ENCODE measurements around the gene SLC49A3. TPM values are rescaled to one million over a fixed set of nuclear protein-coding genes. Genes with fewer than 3 reads are reported as not detected.

The SLC49A3 gene
- total and polyA plus RNA-seq, 7 donors, result 2.4 to 6.4 (median 4.6) TPM

DNA sequence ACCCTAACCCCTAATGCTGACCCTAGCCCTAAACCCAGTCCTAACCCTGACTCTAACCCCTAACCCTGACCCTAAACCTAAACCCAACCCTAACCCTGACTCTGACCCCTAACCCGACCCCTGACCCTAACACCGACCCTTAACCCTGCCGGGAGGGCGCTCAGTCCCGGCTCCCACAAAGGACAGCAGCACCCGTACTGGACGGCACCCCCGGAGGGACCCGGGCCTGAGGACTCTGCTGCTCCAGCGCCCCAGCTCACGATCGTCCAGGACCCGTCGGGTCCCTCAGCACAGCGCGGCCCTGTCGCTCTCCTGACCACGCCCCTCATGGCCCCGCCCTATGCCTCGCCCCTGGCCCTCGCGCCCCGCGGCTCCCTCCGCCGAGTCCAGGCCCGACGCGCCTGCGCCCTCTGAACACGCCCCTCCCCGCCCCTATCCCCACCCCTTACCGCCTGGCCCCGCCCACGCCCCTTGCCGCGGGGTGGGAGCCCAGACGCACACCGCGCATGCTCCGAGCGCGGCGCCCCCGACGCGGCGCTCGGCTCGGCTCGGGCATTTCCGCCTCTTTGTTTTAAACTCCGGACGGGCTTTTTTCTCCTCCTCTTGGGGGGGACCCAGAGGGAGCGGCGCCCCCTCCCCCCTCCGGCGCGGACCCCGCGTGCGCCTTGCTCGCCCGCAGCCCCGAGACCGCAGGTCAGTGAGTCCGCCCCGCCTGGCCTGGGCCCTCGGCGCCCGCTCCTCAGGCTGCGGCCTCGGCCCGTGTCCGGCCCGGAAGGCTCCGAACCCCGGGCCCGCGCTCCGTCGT is 16.5 kb upstream of the SLC49A3 start, which contains the start of gene PCGF3:
Gene PCGF3, plus strand, starts transcription at position 555 of the 805 bp plus-strand sequence. CDS start 27,849 bp downstream, outside the sequence.
- Histone ChIP-seq H3K4me3 (peak within 1 kb of the TSS; percentile 75 to 98 (median 89)), H3K27me3 (no peaks in the 10 kb centered on the region), H3K36me3 (no peaks in the 10 kb centered on the region), H3K27ac (peak within 1 kb of the TSS; percentile 74 to 86 (median 82)), H3K9me3 (no peaks in the 10 kb centered on the region), H3K4me1 (peaks cover 0 to 35% (median 30%) of the 10 kb centered on the region in 4 donors)
- peak; percentile 99 for DNase-seq
- intact Hi-C loops (cut with DNase I), result loop anchor here (2.0 kb wide), 1 partner anchor 31 kb away; the partner anchor contains the start of genes ATP5ME and MYL5
- WGBS, 2 donors, result 1 to 2% methylated on average over 82 of the region's 82 CpGs
- TF ChIP-seq EP300 (IDR thresholded peaks at IDR 0.05) (no peak), POLR2AphosphoS5 (IDR thresholded peaks at IDR 0.05) (peak; percentile 74 to 90 (median 82)), POLR2A (IDR thresholded peaks at IDR 0.05) (no peak)

DNA sequence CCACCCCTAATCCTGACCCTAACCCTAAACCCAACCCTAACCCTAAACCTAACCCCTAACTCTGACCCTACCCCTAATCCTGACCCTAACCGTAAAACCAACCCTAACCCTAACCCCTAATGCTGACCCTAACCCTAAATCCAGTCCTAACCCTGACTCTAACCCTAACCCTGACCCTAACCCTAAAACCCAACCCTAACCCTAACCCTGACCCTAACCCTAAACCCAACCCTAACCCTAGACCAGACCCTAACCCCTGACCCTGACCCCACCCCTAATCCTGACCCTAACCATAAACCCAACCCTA is 16.0 kb upstream of the SLC49A3 start:
- peak overlapping the region; percentile 38 to 86 (median 79) for H3K27ac ChIP-seq

DNA sequence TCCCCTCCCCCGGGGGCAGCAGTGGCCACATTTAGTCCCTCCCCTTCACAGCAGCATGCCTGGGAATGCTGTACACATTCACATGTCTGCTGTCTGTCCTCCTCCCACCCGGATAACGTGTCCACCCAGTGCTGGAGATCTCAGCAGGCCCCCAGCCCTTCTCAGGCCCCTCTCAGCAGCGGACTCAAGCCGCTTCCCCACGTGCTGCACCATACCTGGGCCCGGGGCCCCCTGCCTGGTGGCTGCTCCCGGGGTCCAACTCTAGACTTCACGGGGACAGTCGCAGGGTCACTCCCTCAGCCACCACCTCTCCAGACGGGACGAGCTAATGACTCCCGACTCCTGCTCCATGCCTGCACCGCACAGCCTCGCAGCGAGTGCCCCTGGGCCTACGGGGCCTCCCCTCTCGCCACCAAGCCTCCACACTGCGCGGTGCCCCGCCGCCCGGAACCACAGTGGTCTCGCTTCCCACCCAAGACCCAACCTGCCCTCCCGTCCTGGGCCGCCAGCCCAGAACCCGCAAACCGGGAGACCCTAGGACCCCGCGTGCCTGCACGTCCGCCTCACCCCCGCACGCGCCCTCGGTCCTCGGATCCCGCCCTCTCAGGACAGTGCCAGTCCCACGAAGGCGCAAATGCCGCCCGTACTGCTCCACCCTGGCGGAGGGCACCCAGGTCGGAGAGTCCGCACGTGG is 15.4 kb upstream of the SLC49A3 start:
- Histone ChIP-seq H3K36me3 (no peaks in the 10 kb centered on the region), H3K27ac (no peak overlapping the region), H3K4me1 (peaks cover 0 to 33% (median 29%) of the 10 kb centered on the region in 4 donors), H3K27me3 (no peaks in the 10 kb centered on the region), H3K9me3 (no peaks in the 10 kb centered on the region), H3K4me3 (no peak overlapping the region)
- TF ChIP-seq, protein P1, sequence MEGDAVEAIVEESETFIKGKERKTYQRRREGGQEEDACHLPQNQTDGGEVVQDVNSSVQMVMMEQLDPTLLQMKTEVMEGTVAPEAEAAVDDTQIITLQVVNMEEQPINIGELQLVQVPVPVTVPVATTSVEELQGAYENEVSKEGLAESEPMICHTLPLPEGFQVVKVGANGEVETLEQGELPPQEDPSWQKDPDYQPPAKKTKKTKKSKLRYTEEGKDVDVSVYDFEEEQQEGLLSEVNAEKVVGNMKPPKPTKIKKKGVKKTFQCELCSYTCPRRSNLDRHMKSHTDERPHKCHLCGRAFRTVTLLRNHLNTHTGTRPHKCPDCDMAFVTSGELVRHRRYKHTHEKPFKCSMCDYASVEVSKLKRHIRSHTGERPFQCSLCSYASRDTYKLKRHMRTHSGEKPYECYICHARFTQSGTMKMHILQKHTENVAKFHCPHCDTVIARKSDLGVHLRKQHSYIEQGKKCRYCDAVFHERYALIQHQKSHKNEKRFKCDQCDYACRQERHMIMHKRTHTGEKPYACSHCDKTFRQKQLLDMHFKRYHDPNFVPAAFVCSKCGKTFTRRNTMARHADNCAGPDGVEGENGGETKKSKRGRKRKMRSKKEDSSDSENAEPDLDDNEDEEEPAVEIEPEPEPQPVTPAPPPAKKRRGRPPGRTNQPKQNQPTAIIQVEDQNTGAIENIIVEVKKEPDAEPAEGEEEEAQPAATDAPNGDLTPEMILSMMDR (IDR thresholded peaks at IDR 0.05), result no peak
- TF ChIP-seq POLR2A (IDR thresholded peaks at IDR 0.05) (no peak), POLR2AphosphoS5 (IDR thresholded peaks at IDR 0.05) (no peak), EP300 (IDR thresholded peaks at IDR 0.05) (no peak)
- peak; percentile 69 for DNase-seq
- 93 to 95% methylated on average over 46 of the region's 46 CpGs for WGBS, 2 donors
- intact Hi-C loops (cut with DNase I), result loop anchor here (2.0 kb wide), 1 partner anchor 30 kb away; the partner anchor contains the start of genes ATP5ME and MYL5

More for the DNA sequence above, 16.0 kb upstream of the SLC49A3 start:
- WGBS, 2 donors, result 94 to 97% methylated on average over 1 of the region's 1 CpG
- Histone ChIP-seq H3K9me3 (no peaks in the 10 kb centered on the region), H3K4me1 (peaks cover 0 to 35% (median 30%) of the 10 kb centered on the region in 4 donors), H3K4me3 (peak overlapping the region; percentile 75 to 98 (median 89)), H3K27me3 (no peaks in the 10 kb centered on the region), H3K36me3 (no peaks in the 10 kb centered on the region)
- intact Hi-C loops (cut with DNase I), result loop anchor here (2.0 kb wide), 1 partner anchor 30 kb away; the partner anchor contains the start of genes ATP5ME and MYL5
- no peak for DNase-seq
- TF ChIP-seq, protein P1 (IDR thresholded peaks at IDR 0.05), result no peak
- TF ChIP-seq POLR2AphosphoS5 (IDR thresholded peaks at IDR 0.05) (no peak), EP300 (IDR thresholded peaks at IDR 0.05) (no peak)

GRCh38 chr4:703336-704197 is 14.6 kb upstream of the SLC49A3 start:
- intact Hi-C loops (cut with DNase I), result loop anchor here (2.0 kb wide), 1 partner anchor 29 kb away; the partner anchor contains the start of genes ATP5ME and MYL5
- Histone ChIP-seq H3K4me1 (peaks cover 0 to 25% (median 22%) of the 10 kb centered on the region in 4 donors), H3K4me3 (no peak overlapping the region), H3K27me3 (no peaks in the 10 kb centered on the region), H3K27ac (no peak overlapping the region), H3K36me3 (no peaks in the 10 kb centered on the region), H3K9me3 (no peaks in the 10 kb centered on the region)
- WGBS, 2 donors, result 85 to 90% methylated on average over 10 of the region's 10 CpGs
- TF ChIP-seq POLR2AphosphoS5 (IDR thresholded peaks at IDR 0.05), result no peak
- TF ChIP-seq, protein P1 (IDR thresholded peaks at IDR 0.05), result no peak
- TF ChIP-seq EP300 (IDR thresholded peaks at IDR 0.05), result no peak
- no peak for TF ChIP-seq POLR2A (IDR thresholded peaks at IDR 0.05)
- peak; percentile 60 for DNase-seq
